ENCODE measurements around the gene TAOK3. TPM values are rescaled to one million over a fixed set of nuclear protein-coding genes. Genes with fewer than 3 reads are reported as not detected.
"Not testable (repeated sequence)": the region's sequence is repeated elsewhere in the genome, so short reads cannot be mapped to it uniquely, and the experiment has no call there.

TAOK3 gene
- polyA plus RNA-seq, 1 experiment = 18.3 TPM

GRCh38 chr12:118290130-118290529 lies 82.6 kb downstream of the TAOK3 start:
- Histone ChIP-seq H3K27me3 (ENCODE audit: control insufficient read depth, insufficient read depth, low read length) (no peaks in the 10 kb centered on the region), H3K36me3 (ENCODE audit: control insufficient read depth, insufficient read depth, low read length) (no peaks in the 10 kb centered on the region), H3K4me3 (ENCODE audit: low read depth, low read length) (no peak overlapping the region)
- ChIA-PET CTCF (interaction anchor here (2.9 kb wide), 1 partner anchor 86 kb away, joined by 13 read pairs; the partner anchor contains the start of gene SUDS3), POLR2A (no interaction called here)
- TF ChIP-seq, protein P1, sequence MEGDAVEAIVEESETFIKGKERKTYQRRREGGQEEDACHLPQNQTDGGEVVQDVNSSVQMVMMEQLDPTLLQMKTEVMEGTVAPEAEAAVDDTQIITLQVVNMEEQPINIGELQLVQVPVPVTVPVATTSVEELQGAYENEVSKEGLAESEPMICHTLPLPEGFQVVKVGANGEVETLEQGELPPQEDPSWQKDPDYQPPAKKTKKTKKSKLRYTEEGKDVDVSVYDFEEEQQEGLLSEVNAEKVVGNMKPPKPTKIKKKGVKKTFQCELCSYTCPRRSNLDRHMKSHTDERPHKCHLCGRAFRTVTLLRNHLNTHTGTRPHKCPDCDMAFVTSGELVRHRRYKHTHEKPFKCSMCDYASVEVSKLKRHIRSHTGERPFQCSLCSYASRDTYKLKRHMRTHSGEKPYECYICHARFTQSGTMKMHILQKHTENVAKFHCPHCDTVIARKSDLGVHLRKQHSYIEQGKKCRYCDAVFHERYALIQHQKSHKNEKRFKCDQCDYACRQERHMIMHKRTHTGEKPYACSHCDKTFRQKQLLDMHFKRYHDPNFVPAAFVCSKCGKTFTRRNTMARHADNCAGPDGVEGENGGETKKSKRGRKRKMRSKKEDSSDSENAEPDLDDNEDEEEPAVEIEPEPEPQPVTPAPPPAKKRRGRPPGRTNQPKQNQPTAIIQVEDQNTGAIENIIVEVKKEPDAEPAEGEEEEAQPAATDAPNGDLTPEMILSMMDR (IDR thresholded peaks at IDR 0.05; ENCODE audit: insufficient read depth, low read depth, low read length) = no peak
- DNase-seq (ENCODE audit: low read depth) = no peak

DNA sequence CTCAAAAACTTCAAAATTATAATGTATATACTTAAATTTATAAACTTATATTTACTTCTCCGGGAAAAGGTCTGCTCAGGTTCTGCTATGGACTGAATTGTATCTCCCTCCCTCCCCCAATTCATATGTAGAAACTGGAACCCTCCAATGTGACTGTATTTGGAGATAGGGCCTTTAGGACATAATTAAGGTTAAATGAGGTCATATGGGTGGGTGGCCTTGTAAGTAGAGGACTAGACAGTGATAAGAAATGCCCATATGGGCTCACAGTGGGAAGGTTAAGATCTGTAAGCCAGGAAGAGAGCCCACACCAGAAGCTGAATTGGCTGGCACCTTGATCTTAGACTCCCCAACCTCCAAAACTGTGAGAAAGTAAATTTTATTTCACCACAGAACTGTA lies 84.5 kb downstream of the TAOK3 start:
- TF ChIP-seq, protein P1 (IDR thresholded peaks at IDR 0.05; ENCODE audit: insufficient read depth, low read depth, low read length) = no peak
- CTCF ChIA-PET = interaction anchor here (2.9 kb wide), 1 partner anchor 88 kb away, joined by 13 read pairs; the partner anchor contains the start of gene SUDS3

DNA sequence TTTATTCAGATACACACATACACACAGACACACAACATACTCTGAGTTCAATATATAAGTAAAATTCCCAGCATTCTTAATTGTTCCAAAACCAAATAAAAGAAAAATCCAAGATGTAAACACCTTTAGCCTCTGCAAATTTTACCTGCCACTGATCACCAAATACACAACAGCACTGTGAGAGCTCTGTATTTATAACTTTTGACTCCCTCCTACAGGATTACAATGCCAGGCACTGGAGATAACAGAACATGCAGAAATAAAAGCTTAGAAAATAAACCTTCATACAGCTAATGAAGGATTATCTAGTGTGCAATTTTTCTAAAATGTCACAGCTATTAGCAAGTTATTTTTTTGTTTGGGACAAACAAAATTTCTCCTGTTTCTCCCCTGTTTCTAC lies 85.0 kb downstream of the TAOK3 start:
- ChIA-PET CTCF (interaction anchor here (2.9 kb wide), 1 partner anchor 88 kb away, joined by 13 read pairs; the partner anchor contains the start of gene SUDS3), POLR2A (no interaction called here)
- no peak for DNase-seq (ENCODE audit: low read depth)

More for the DNA sequence above, 84.5 kb downstream of the TAOK3 start:
- no peaks in the 10 kb centered on the region for H3K27me3 ChIP-seq (ENCODE audit: control insufficient read depth, insufficient read depth, low read length)
- no peak for DNase-seq (ENCODE audit: low read depth)
- H3K36me3 ChIP-seq (ENCODE audit: control insufficient read depth, insufficient read depth, low read length) = no peaks in the 10 kb centered on the region
- H3K4me3 ChIP-seq (ENCODE audit: low read depth, low read length) = no peak overlapping the region
- POLR2A ChIA-PET = no interaction called here

GRCh38 chr12:118282767-118283166 lies 89.9 kb downstream of the TAOK3 start:
- Histone ChIP-seq H3K36me3 (ENCODE audit: control insufficient read depth, insufficient read depth, low read length) (no peaks in the 10 kb centered on the region; the same call in 1 of the 2 replicates), H3K27me3 (ENCODE audit: control insufficient read depth, insufficient read depth, low read length) (no peaks in the 10 kb centered on the region), H3K4me3 (ENCODE audit: low read depth, low read length) (no peak overlapping the region)
- TF ChIP-seq, protein P1 (IDR thresholded peaks at IDR 0.05; ENCODE audit: insufficient read depth, low read depth, low read length) = no peak
- CTCF ChIA-PET = interaction anchor here (1.2 to 1.6 kb wide), 2 partner anchors 15 to 93 kb away, joined by 3 to 6 read pairs; partner anchors contain the start of gene SUDS3
- no peak for DNase-seq (ENCODE audit: low read depth)
- POLR2A ChIA-PET = no interaction called here

More for the DNA sequence above, 85.0 kb downstream of the TAOK3 start:
- TF ChIP-seq, protein P1 (IDR thresholded peaks at IDR 0.05; ENCODE audit: insufficient read depth, low read depth, low read length) = no peak
- Histone ChIP-seq H3K27me3 (ENCODE audit: control insufficient read depth, insufficient read depth, low read length) (no peaks in the 10 kb centered on the region), H3K4me3 (ENCODE audit: low read depth, low read length) (no peak overlapping the region), H3K36me3 (ENCODE audit: control insufficient read depth, insufficient read depth, low read length) (no peaks in the 10 kb centered on the region)

- H3K4me3 ChIP-seq (ENCODE audit: low read depth, low read length); DNase-seq (ENCODE audit: low read depth); H3K36me3 ChIP-seq (ENCODE audit: control insufficient read depth, insufficient read depth, low read length); H3K27me3 ChIP-seq (ENCODE audit: control insufficient read depth, insufficient read depth, low read length); POLR2A ChIA-PET: not testable (repeated sequence)
- CTCF ChIA-PET = interaction anchor here (0.7 to 1.3 kb wide), 2 partner anchors 12 to 98 kb away, joined by 3 read pairs; partner anchors contain the start of gene SUDS3
Observed at GRCh38 chr12:118278288-118278687, 94.4 kb downstream of the TAOK3 start.

GRCh38 chr12:118274066-118274465 lies 98.6 kb downstream of the TAOK3 start:
- H3K4me3 ChIP-seq (ENCODE audit: low read depth, low read length) = no peak overlapping the region
- H3K27me3 ChIP-seq (ENCODE audit: control insufficient read depth, insufficient read depth, low read length) = no peaks in the 10 kb centered on the region
- POLR2A ChIA-PET = no interaction called here
- TF ChIP-seq, protein P1 (IDR thresholded peaks at IDR 0.05; ENCODE audit: insufficient read depth, low read depth, low read length) = no peak
- no peak for DNase-seq (ENCODE audit: low read depth)
- CTCF ChIA-PET = interaction anchor here (1.2 to 1.4 kb wide), 2 partner anchors 10 to 30 kb away, joined by 3 read pairs; no protein-coding TSS in a partner anchor
- no peaks in the 10 kb centered on the region for H3K36me3 ChIP-seq (ENCODE audit: control insufficient read depth, insufficient read depth, low read length)

All from BJ (cell line).